GM23338 (cell line): ENCODE data around the gene PPP1R16B. TPM values are rescaled to one million over a fixed set of nuclear protein-coding genes. Genes with fewer than 3 reads are reported as not detected.

Source experiments
- ATAC-seq: fragments of 200-7000 bp; cut with Tn5 transposase; 3 replicates; pipeline ENCODE4 v1.9.1; 2020
- DNase-seq: peaks from one replicate; pipeline ENCODE4 v3.0.0-alpha.2; 2015; ENCODE audit warnings: low spot score
- H2AFZ ChIP-seq: fragments of 200-600 bp; sonication (generic); 2 replicates; pipeline ENCODE4 v1.8.0; 2016; ENCODE audit warnings: antibody characterized with exemption, mild to moderate bottlenecking, moderate library complexity
- H3F3A ChIP-seq: fragments of 200-600 bp; sonication (generic); replicated peaks from 2 replicates; pipeline ENCODE4 v1.8.0; 2017; ENCODE audit warnings: antibody characterized with exemption, mixed run types, low read depth
- H3K27ac ChIP-seq: fragments of 200-600 bp; sonication (generic); 2 replicates; pipeline ENCODE4 v1.6.1; 2016; ENCODE audit warnings: low read depth
- H3K27me3 ChIP-seq: fragments of 200-600 bp; sonication (generic); 2 replicates; pipeline ENCODE4 v1.8.0; 2016; ENCODE audit warnings: mild to moderate bottlenecking, mixed run types, moderate library complexity; ENCODE audit not compliant: insufficient read depth
- H3K36me3 ChIP-seq: fragments of 200-600 bp; sonication (generic); 2 replicates; pipeline ENCODE4 v1.8.0; 2016; ENCODE audit warnings: mild to moderate bottlenecking; ENCODE audit not compliant: insufficient read depth
- H3K4me1 ChIP-seq: fragments of 200-600 bp; sonication (generic); 2 replicates; pipeline ENCODE4 v1.8.0; 2016; ENCODE audit warnings: mild to moderate bottlenecking, moderate library complexity; ENCODE audit not compliant: insufficient read depth
- H3K4me2 ChIP-seq: fragments of 200-600 bp; sonication (generic); 2 replicates; pipeline ENCODE4 v1.7.1; 2017; ENCODE audit warnings: mixed run types
- H3K4me3 ChIP-seq: fragments of 200-600 bp; sonication (generic); 2 replicates; pipeline ENCODE4 v1.6.1; 2016; ENCODE audit warnings: mixed run types
- H3K79me2 ChIP-seq: fragments of 200-600 bp; sonication (generic); replicated peaks from 2 replicates; pipeline ENCODE4 v1.8.0; 2017; ENCODE audit warnings: mild to moderate bottlenecking; ENCODE audit not compliant: insufficient read depth
- H3K9me2 ChIP-seq: fragments of 200-600 bp; sonication (generic); 2 replicates; pipeline ENCODE4 v1.8.0; 2017; ENCODE audit not compliant: insufficient read depth
- H4K20me1 ChIP-seq: fragments of 200-600 bp; sonication (generic); replicated peaks from 2 replicates; pipeline ENCODE4 v1.8.0; 2017; ENCODE audit warnings: mild to moderate bottlenecking; ENCODE audit not compliant: insufficient read depth
- H3K27ac Mint-ChIP-seq: 2 replicates; pipeline ENCODE4 v1.8.0; 2020; ENCODE audit warnings: inconsistent platforms, mild to moderate bottlenecking, moderate library complexity, mixed read lengths
- H3K27me3 Mint-ChIP-seq: 3 replicates; pipeline ENCODE4 v1.8.0; 2022; ENCODE audit warnings: low read depth, mild to moderate bottlenecking, moderate library complexity, mixed read lengths, inconsistent platforms; ENCODE audit not compliant: insufficient read depth, poor library complexity
- H3K36me3 Mint-ChIP-seq: 3 replicates; pipeline ENCODE4 v1.8.0; 2021; ENCODE audit warnings: low read depth, mild to moderate bottlenecking, inconsistent platforms, moderate library complexity, mixed read lengths
- H3K4me1 Mint-ChIP-seq: 3 replicates; pipeline ENCODE4 v1.8.0; 2020; ENCODE audit warnings: mild to moderate bottlenecking, inconsistent platforms, mixed read lengths
- H3K4me3 Mint-ChIP-seq: 3 replicates; pipeline ENCODE4 v1.8.0; 2021; ENCODE audit warnings: moderate library complexity, mild to moderate bottlenecking, inconsistent platforms, mixed read lengths
- H3K9me3 Mint-ChIP-seq: 3 replicates; pipeline ENCODE4 v1.8.0; 2020; ENCODE audit warnings: moderate library complexity, mild to moderate bottlenecking, inconsistent platforms, mixed read lengths
- CTCF ChIP-seq, 2 experiments: fragments of 200-600 bp in 1 of 2; sonication (generic) in 1 of 2; conservative IDR thresholded peaks; 2 replicates each; pipeline versions ENCODE4 v1.5.1 to v1.6.1; 2016 to 2017; ENCODE audit warnings: antibody characterized with exemption in 2 of 2, low read depth in 2 of 2, mild to moderate bottlenecking in 2 of 2, moderate library complexity in 1 of 2
- EZH2phosphoT487 ChIP-seq: fragments of 200-600 bp; sonication (generic); IDR thresholded peaks from one replicate; pipeline ENCODE4 v1.8.1; 2018; ENCODE audit warnings: antibody characterized with exemption; ENCODE audit not compliant: unreplicated experiment
- NANOG ChIP-seq: IDR thresholded peaks from 2 replicates; pipeline ENCODE4 v1.6.1; 2016; ENCODE audit warnings: antibody characterized with exemption, borderline replicate concordance
- POLR2AphosphoS5 ChIP-seq: IDR thresholded peaks from 2 replicates; pipeline ENCODE4 v1.6.1; 2016; ENCODE audit warnings: antibody characterized with exemption, low read depth
- REST ChIP-seq: IDR thresholded peaks from one replicate; pipeline ENCODE4 v1.6.1; 2018; ENCODE audit warnings: antibody characterized with exemption; ENCODE audit not compliant: unreplicated experiment
- ZNF331 ChIP-seq: fragments of 250-450 bp; sonication (Bioruptor Pico); IDR thresholded peaks from 2 replicates; pipeline ENCODE4 v1.5.0; 2020; ENCODE audit warnings: low read depth, mild to moderate bottlenecking, moderate library complexity
- polyA plus RNA-seq: library from polyadenylated mRNA; unstranded; fragments of >200 nt; fragmentation: Nextera tagmentation; extraction: Ambion mirVana; gene quantifications from 2 replicates; pipeline ENCODE4 v1.2.1, GENCODE V29; 2016
- total RNA-seq: library from RNA; depleted of rRNA; stranded (reverse); fragments of >200 nt; shearing (Covaris generic); gene quantifications from 2 replicates; pipeline ENCODE4 v1.2.3, GENCODE V29; 2014

The PPP1R16B gene
- total and polyA plus RNA-seq, 2 experiments from 2014 or later = 1.6 to 11.5 TPM

- no peak for TF ChIP-seq REST
- TF ChIP-seq NANOG = no peak
- no peak for TF ChIP-seq EZH2phosphoT487
- TF ChIP-seq CTCF (conservative IDR thresholded peaks at IDR 0.05; ENCODE audit: low read depth in 2 of 2) = no peak
- no peak for TF ChIP-seq POLR2AphosphoS5
Observed at GRCh38 chr20:38833154-38833856, 27.8 kb downstream of the PPP1R16B start (continued).

- Histone ChIP-seq H3K27ac (no peak overlapping the region), H3F3A (no peaks in the 10 kb centered on the region), H3K4me3 (no peak overlapping the region), H3K36me3 (no peaks in the 10 kb centered on the region), H3K9me2 (no peaks in the 10 kb centered on the region), H4K20me1 (peaks cover 4% of the 10 kb centered on the region; the same call in 1 of the 2 replicates), H3K4me2 (no peak overlapping the region), H2AFZ (no peak overlapping the region), H3K79me2 (no peaks in the 10 kb centered on the region), H3K27me3 (no peaks in the 10 kb centered on the region), H3K4me1 (no peaks in the 10 kb centered on the region)
- Mint-ChIP-seq H3K4me3 (no peak overlapping the region), H3K27ac (no peak overlapping the region), H3K4me1 (peaks cover 11% of the 10 kb centered on the region), H3K27me3 (no peaks in the 10 kb centered on the region), H3K36me3 (no peaks in the 10 kb centered on the region), H3K9me3 (no peaks in the 10 kb centered on the region)
- no peak for DNase-seq
- no peak for ATAC-seq
- no peak for TF ChIP-seq REST
- no peak for TF ChIP-seq ZNF331 (CRISPR knock-in tag)
- TF ChIP-seq CTCF (conservative IDR thresholded peaks at IDR 0.05; ENCODE audit: low read depth in 2 of 2) = no peak
- no peak for TF ChIP-seq EZH2phosphoT487
Observed at GRCh38 chr20:38833857-38834164, 28.3 kb downstream of the PPP1R16B start.
